ENCODE results near the gene WDR20. TPM values are rescaled to one million over a fixed set of nuclear protein-coding genes. Genes with fewer than 3 reads are reported as not detected.

Gene WDR20
- total and polyA plus RNA-seq, 2 of the 8 experiments (the other 6 are each of a cell fraction or from before 2014, with no cell fraction given): 11.2 to 26.7 TPM

DNA sequence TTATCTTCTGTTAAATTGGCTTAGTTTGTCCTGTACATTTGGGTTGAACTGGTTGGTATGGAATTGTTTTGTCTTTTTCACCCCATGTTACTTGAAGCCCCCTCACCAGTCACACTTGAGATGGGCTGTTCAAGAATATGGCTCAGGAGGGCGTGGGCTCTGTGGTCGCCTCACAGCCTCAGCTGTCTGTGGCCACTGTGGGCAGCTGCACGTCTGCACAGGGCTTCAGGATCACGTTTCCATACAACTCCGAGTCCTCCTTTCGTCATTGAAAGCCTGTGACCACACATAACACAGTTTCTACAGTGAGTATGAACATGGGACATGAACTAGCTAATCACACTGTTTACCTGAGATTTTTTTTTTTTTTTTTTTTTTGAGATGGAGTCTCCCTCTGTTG is 84.0 kb downstream of the WDR20 start:
- H3K4me3 ChIP-seq (ENCODE audit: extremely low read depth in 1 of 4, insufficient read depth in 2 of 4, low read depth in 3 of 4, low read length in 4 of 4): no peak overlapping the region
- no peak overlapping the region for H3K27ac ChIP-seq (ENCODE audit: low read depth, low read length)
- no peak overlapping the region for H3K23ac ChIP-seq (ENCODE audit: insufficient read length)
- FAIRE-seq: no peak
- no peaks in the 10 kb centered on the region for H3K9me3 ChIP-seq (ENCODE audit: insufficient read depth in 2 of 2, low read depth in 1 of 2, low read length in 1 of 2)
- no peak overlapping the region for H2BK12ac ChIP-seq (ENCODE audit: low read depth, low read length)
- TF ChIP-seq FOSL1 (IDR thresholded peaks at IDR 0.05; ENCODE audit: insufficient read depth, low read depth, low read length) (no peak), HDAC2 (IDR thresholded peaks at IDR 0.05; ENCODE audit: borderline replicate concordance in 1 of 2, low read depth in 2 of 2, low read length in 2 of 2) (no peak), SP1 (IDR thresholded peaks at IDR 0.05; ENCODE audit: low read depth, low read length) (no peak), JUND (IDR thresholded peaks at IDR 0.05; ENCODE audit: low read length) (no peak)
- TF ChIP-seq, protein P1, sequence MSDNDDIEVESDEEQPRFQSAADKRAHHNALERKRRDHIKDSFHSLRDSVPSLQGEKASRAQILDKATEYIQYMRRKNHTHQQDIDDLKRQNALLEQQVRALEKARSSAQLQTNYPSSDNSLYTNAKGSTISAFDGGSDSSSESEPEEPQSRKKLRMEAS (IDR thresholded peaks at IDR 0.05): no peak
- H3K4me2 ChIP-seq (ENCODE audit: insufficient read depth in 1 of 2, low read depth in 2 of 2, low read length in 2 of 2): no peak overlapping the region
- H3K14ac ChIP-seq (ENCODE audit: insufficient read length): no peak overlapping the region
- no peak overlapping the region for H4K8ac ChIP-seq (ENCODE audit: extremely low read depth, insufficient read depth, low read length)
- no peaks in the 10 kb centered on the region for H3K79me2 ChIP-seq (ENCODE audit: control insufficient read depth in 1 of 2, insufficient read depth in 2 of 2, low read length in 2 of 2)
- H2BK5ac ChIP-seq (ENCODE audit: low read depth, low read length): no peak overlapping the region
- DNase-seq (ENCODE audit: low read depth in 1 of 2, low spot score in 2 of 2): no peak
- no peak overlapping the region for H4K91ac ChIP-seq (replicated peaks; ENCODE audit: insufficient read length, low read length)
- no peak overlapping the region for H4K5ac ChIP-seq (ENCODE audit: insufficient read length, low read depth, low read length)
- no peak overlapping the region for H3K9ac ChIP-seq (replicated peaks in 1 of 4; ENCODE audit: extremely low read depth in 1 of 4, low read depth in 3 of 4, low read length in 3 of 4)
- POLR2A ChIA-PET (ENCODE audit: partially characterized antibody): interaction anchor here (1.2 kb wide), 1 partner anchor 9 kb away, joined by 4 read pairs; no protein-coding TSS in a partner anchor
- no peaks in the 10 kb centered on the region for H3K27me3 ChIP-seq (replicated peaks in 1 of 4; ENCODE audit: control insufficient read depth in 3 of 4, extremely low read depth in 1 of 4, insufficient read depth in 3 of 4, low read length in 3 of 4)
- H3K4me1 ChIP-seq (replicated peaks in 1 of 4; ENCODE audit: control insufficient read depth in 3 of 4, insufficient read depth in 4 of 4, low read length in 3 of 4): peaks cover 0 to 16% (median 6%) of the 10 kb centered on the region in 4 experiments; a peak in 6 of 7 replicates
- WGBS, 2 experiments (ENCODE audit: extremely low coverage in 1 of 2, insufficient coverage in 1 of 2, insufficient read length in 1 of 2, insufficient replicate concordance in 2 of 2, low coverage in 1 of 2, low lambda C conversion rate in 2 of 2, missing lambda C conversion rate in 1 of 2): 93% methylated on average over 6 of the region's 6 CpGs; no CpG with 5 or more reads in 1 of the 2 experiments
- peaks cover 6% of the 10 kb centered on the region for H3K79me1 ChIP-seq (ENCODE audit: low read depth, low read length)
- no peak overlapping the region for H2BK15ac ChIP-seq (ENCODE audit: low read length)
- no peak overlapping the region for H2AFZ ChIP-seq (ENCODE audit: low read length)
- CTCF ChIA-PET (ENCODE audit: partially characterized antibody): interaction anchor here (0.9 to 3.4 kb wide), 2 partner anchors 8 to 15 kb away, joined by 4 to 17 read pairs; no protein-coding TSS in a partner anchor
- H3K36me3 ChIP-seq (ENCODE audit: control insufficient read depth in 2 of 4, insufficient read depth in 4 of 4, low read length in 3 of 4): no peaks in the 10 kb centered on the region
- H2BK20ac ChIP-seq (ENCODE audit: low read length): no peak overlapping the region
- no peak overlapping the region for H3K18ac ChIP-seq (ENCODE audit: extremely low read depth, low read length)
- H2BK120ac ChIP-seq (replicated peaks; ENCODE audit: low read depth, low read length): no peak overlapping the region
- no peaks in the 10 kb centered on the region for H3K23me2 ChIP-seq (ENCODE audit: low read depth, low read length)
- H4K20me1 ChIP-seq (replicated peaks in 1 of 2; ENCODE audit: control insufficient read depth in 1 of 2, insufficient read depth in 2 of 2, low read length in 2 of 2): peaks cover 4 to 8% of the 10 kb centered on the region in 2 experiments
- no peak overlapping the region for H3K56ac ChIP-seq (replicated peaks; ENCODE audit: insufficient read length, low read depth, low read length)
- no peak overlapping the region for H2AK5ac ChIP-seq (ENCODE audit: low read depth, low read length)
- no peak overlapping the region for H3K4ac ChIP-seq (replicated peaks; ENCODE audit: insufficient read length, low read depth, low read length)
